Gastrocnemius medialis (tissue), 4 donors: Measurements from ENCODE around the gene TBKBP1. TPM values are rescaled to one million over a fixed set of nuclear protein-coding genes. Genes with fewer than 3 reads are reported as not detected.
A peak's percentile ranks its signal among the peaks of the same experiment; 100 is the strongest.

Experiments used
- ATAC-seq, 2 donors: fragments of 150-250 bp; one replicate each; pipeline ENCODE4 v1.9.1; 2016
- DNase-seq, 2 donors: peaks; one replicate each; pipeline ENCODE4 v3.0.0-alpha.2; 2019
- H3K27ac ChIP-seq, 4 donors: fragments of 200-600 bp; sonication (generic); 1 replicate in 1 of 4; 2 replicates in 3 of 4; pipeline ENCODE4 v1.5.1; 2016 to 2018; ENCODE audit warnings: mild to moderate bottlenecking in 2 of 4, moderate library complexity in 1 of 4
- H3K27me3 ChIP-seq, 3 donors: fragments of 200-600 bp; sonication (generic) in 2 of 3; 1 replicate in 1 of 3; 2 replicates in 2 of 3; pipeline versions ENCODE4 v1.5.1 to v1.6.0; 2016 to 2019; ENCODE audit warnings: mild to moderate bottlenecking in 1 of 3, moderate library complexity in 1 of 3
- H3K36me3 ChIP-seq, 2 donors: fragments of 200-600 bp; sonication (generic) in 1 of 2; one replicate each; pipeline ENCODE4 v1.5.1; 2017 to 2018
- H3K4me1 ChIP-seq, 2 donors: fragments of 200-600 bp; sonication (generic) in 1 of 2; one replicate each; pipeline ENCODE4 v1.5.1; 2016 to 2017; ENCODE audit warnings: mild to moderate bottlenecking in 2 of 2
- H3K4me3 ChIP-seq, 4 donors: fragments of 200-600 bp; sonication (generic) in 3 of 4; 1 replicate in 1 of 4; 2 replicates in 3 of 4; pipeline ENCODE4 v1.5.1; 2016 to 2019; ENCODE audit warnings: mild to moderate bottlenecking in 2 of 4
- H3K9me3 ChIP-seq, 3 donors: fragments of 200-600 bp; sonication (generic) in 2 of 3; 1 replicate in 1 of 3; 2 replicates in 2 of 3; pipeline ENCODE4 v1.5.1; 2016 to 2019
- POLR2A ChIP-seq, 2 donors: fragments of 450-650 bp; IDR thresholded peaks; one replicate each; pipeline ENCODE4 v1.6.1; 2017; ENCODE audit warnings: antibody characterized with exemption in 2 of 2, mild to moderate bottlenecking in 2 of 2, moderate library complexity in 2 of 2
- in situ Hi-C, 4 donors: fragments of 200-750 bp; cut with MboI; loops; one replicate each; pipeline versions ENCODE4 v1.15.0 to v1.8.0; 2017; ENCODE audit warnings: low sequenced_read_pairs in 4 of 4
- intact Hi-C: fragments of 100-400 bp; cut with DNase I; formaldehyde crosslinking; loops from one replicate; pipeline ENCODE4 v1.15.1; 2023; ENCODE audit warnings: low total_unique reads
- total RNA-seq, 4 donors: library from RNA; depleted of rRNA; stranded (reverse); fragments of >200 nt; gene quantifications; one replicate each; pipeline versions ENCODE4 v1.1.0 to v1.2.3, GENCODE V29; 2016
- TF ChIP-seq, protein P1 (sequence below), 5 experiments: fragments of 450-650 bp in 3 of 5; fragments of 200-600 bp in 2 of 5; sonication (generic) in 2 of 5; IDR thresholded peaks in 4 of 5; conservative IDR thresholded peaks in 1 of 5; 1 replicate in 4 of 5; 2 replicates in 1 of 5; pipeline ENCODE4 v1.5.1; 2016 to 2019; ENCODE audit warnings: antibody characterized with exemption in 5 of 5, mild to moderate bottlenecking in 3 of 5, moderate library complexity in 3 of 5

The TBKBP1 gene
- 10 to 100 TPM; 15.9 to 28.0 (median 23.0) TPM for total RNA-seq

DNA sequence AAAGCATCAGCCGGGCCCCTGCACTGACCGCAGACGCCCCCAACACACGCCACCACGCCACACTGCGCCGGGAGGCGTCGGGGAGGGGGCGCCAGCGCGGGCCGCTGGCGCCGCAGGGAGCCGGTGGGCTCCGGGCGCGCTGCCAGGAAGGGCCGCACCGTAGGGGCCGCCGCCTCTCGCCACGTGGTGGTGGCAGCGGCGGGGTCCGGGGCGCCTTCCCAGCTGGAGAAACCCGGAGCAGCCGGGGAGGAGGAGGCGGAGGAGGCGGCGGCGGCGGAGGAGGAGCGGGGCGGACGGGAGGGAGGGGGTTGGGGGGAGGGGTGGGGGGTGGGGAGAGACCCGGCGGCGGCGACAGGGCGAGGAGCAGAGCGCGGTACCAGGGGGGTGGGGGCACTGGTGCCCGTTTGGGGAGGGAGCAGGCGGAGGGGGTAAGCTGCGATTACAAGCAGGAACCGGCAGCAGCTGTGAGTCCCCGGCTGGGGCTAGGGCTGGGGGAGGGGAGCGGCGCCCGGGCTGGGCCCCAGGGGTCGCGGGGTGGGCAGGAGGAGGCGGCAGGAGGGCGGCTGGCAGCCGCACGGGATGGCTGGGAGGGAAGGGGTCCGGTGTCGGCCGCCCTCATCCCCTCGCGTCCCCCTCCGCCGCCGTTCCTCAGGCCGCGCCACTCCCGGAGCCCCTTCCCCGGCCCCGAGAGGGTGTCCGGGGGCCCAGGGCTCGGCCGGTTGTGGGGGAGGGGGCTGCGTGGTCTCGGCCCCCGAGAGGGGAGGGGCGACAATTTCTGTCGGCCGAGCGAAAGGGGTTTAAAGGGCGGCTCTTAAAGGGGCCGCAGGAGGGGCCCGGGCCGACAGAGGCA is at the start of gene TBKBP1:
TBKBP1 (plus strand) TSS at position 431 of the 850 bp plus-strand sequence. CDS start 1,952 bp downstream, outside the sequence.
- intact Hi-C loops = loop anchor here (2.0 to 10.0 kb wide), 3 partner anchors 29 to 203 kb away; partner anchors contain the start of gene SP2
- Histone ChIP-seq H3K27me3 (no peaks in the 10 kb centered on the region), H3K9me3 (no peaks in the 10 kb centered on the region), H3K4me1 (peaks cover 7 to 17% of the 10 kb centered on the region in 2 donors), H3K27ac (peak within 1 kb of the TSS; percentile 94 to 95 (median 95)), H3K4me3 (peak within 1 kb of the TSS; percentile 91 to 99 (median 94)), H3K36me3 (no peaks in the 10 kb centered on the region)
- TF ChIP-seq POLR2A (IDR thresholded peaks at IDR 0.05) = no peak
- TF ChIP-seq, protein P1, sequence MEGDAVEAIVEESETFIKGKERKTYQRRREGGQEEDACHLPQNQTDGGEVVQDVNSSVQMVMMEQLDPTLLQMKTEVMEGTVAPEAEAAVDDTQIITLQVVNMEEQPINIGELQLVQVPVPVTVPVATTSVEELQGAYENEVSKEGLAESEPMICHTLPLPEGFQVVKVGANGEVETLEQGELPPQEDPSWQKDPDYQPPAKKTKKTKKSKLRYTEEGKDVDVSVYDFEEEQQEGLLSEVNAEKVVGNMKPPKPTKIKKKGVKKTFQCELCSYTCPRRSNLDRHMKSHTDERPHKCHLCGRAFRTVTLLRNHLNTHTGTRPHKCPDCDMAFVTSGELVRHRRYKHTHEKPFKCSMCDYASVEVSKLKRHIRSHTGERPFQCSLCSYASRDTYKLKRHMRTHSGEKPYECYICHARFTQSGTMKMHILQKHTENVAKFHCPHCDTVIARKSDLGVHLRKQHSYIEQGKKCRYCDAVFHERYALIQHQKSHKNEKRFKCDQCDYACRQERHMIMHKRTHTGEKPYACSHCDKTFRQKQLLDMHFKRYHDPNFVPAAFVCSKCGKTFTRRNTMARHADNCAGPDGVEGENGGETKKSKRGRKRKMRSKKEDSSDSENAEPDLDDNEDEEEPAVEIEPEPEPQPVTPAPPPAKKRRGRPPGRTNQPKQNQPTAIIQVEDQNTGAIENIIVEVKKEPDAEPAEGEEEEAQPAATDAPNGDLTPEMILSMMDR (IDR thresholded peaks at IDR 0.05 in 4 of 5, conservative IDR thresholded peaks at IDR 0.05 in 1 of 5) = no peak
- DNase-seq (peak in 1 of 2 donors; percentile 33), ATAC-seq (peak; percentile 48 to 49)
- in situ Hi-C loops = loop anchor here in 1 of 4 donors (10.0 kb wide), 1 partner anchor 111 kb away; no protein-coding TSS in a partner anchor

DNA sequence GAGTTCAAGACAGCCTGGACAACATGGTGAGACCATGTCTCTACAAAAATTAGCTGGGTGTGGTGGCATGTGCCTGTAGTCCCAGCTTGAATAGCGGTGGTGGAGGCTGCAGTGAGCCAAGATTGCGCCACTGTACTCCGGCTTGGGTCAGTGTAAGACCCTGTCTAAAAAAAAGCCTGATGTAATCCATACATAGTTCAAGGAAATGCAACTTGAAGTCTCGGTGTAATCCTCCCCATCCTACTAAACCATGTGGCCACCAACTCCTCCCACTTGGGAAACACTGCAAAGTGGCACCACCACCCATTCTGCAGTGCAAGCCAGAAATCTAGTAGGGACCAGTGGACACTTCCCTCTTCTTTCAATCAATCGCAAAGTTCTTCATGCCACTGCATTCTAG is 49.6 kb upstream of the TBKBP1 start:
- Histone ChIP-seq H3K27me3 (no peaks in the 10 kb centered on the region), H3K9me3 (no peaks in the 10 kb centered on the region), H3K27ac (no peak overlapping the region), H3K36me3 (no peaks in the 10 kb centered on the region), H3K4me1 (peaks cover 7 to 10% of the 10 kb centered on the region in 2 donors), H3K4me3 (no peak overlapping the region)
- intact Hi-C loops = no loop called here
- in situ Hi-C loops = no loop called here
- ATAC-seq (no peak), DNase-seq (no peak)
- no peak for TF ChIP-seq POLR2A (IDR thresholded peaks at IDR 0.05)
- TF ChIP-seq, protein P1 (IDR thresholded peaks at IDR 0.05 in 4 of 5, conservative IDR thresholded peaks at IDR 0.05 in 1 of 5) = no peak

DNA sequence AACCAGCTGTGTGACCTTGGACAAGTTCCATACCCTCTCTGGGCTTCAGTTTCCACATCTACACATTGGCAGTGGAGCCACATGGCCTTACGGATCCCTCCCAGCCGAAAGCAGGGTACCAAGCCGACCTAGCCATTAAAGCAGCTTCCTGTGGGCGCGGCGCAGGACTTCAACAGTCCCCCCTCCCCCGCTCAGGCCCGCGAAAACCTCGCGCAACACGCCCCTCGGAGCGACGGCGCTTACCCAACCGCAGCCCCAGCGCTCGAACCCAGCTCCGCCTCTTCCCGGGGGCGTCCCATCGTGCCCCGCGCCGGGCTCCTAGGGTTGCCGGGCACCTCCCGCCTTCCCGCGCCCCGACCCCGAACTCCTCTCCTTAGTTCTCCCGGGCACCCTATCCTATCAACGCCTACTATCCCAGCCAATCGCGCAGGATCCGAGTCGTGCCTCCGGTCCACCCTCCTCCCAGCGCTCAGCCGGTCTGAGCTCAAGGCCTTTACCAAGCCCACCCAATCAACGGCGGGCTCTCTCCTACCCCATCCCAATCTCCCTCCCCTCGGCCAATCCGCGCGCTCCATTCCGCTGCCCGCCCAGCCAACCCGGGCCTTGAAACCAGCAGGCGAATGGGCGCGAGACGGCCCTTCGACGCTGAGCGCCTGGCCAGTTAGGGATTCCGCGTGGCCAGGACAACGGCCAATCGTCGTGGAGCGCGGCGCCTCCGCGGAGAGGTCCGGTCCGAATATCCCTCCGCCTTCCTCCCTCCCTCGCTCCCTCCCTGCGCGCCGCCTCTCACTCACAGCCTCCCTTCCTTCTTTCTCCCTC is 44.6 kb upstream of the TBKBP1 start, which contains the start of gene KPNB1:
KPNB1 (plus strand) TSS at position 767 of the 819 bp plus-strand sequence. CDS start 326 bp downstream, outside the sequence.
- TF ChIP-seq, protein P1 (IDR thresholded peaks at IDR 0.05 in 4 of 5, conservative IDR thresholded peaks at IDR 0.05 in 1 of 5) = peak in 1 of 5 experiments; percentile 40
- peak; percentile 75 to 92 for TF ChIP-seq POLR2A (IDR thresholded peaks at IDR 0.05)
- H3K27me3 ChIP-seq = no peaks in the 10 kb centered on the region
- in situ Hi-C loops = no loop called here
- peak within 1 kb of the TSS; percentile 78 to 96 (median 88) for H3K4me3 ChIP-seq
- peaks cover 21% of the 10 kb centered on the region in 2 donors for H3K4me1 ChIP-seq
- H3K27ac ChIP-seq = peak within 1 kb of the TSS; percentile 94 to 98 (median 97)
- peaks cover 0 to 31% of the 10 kb centered on the region in 2 donors for H3K36me3 ChIP-seq
- peak; percentile 100 for DNase-seq
- peak; percentile 87 to 91 for ATAC-seq
- no peaks in the 10 kb centered on the region for H3K9me3 ChIP-seq
- intact Hi-C loops = no loop called here

DNA sequence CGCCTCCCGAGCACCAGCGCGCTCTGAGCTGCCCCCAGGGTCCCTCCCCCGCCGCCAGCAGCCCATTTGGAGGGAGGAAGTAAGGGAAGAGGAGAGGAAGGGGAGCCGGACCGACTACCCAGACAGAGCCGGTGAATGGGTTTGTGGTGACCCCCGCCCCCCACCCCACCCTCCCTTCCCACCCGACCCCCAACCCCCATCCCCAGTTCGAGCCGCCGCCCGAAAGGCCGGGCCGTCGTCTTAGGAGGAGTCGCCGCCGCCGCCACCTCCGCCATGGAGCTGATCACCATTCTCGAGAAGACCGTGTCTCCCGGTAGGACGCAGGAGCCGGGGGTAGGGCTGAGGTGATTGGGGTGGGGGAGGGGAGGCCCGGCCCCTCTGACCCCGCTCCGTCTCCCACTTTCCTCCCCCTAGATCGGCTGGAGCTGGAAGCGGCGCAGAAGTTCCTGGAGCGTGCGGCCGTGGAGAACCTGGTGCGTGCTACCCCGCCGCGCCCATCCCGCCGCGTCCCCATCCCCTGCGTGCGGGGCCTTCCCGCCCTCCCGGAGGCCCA is 43.9 kb upstream of the TBKBP1 start:
- H3K9me3 ChIP-seq = no peaks in the 10 kb centered on the region
- in situ Hi-C loops = loop anchor here in 1 of 4 donors (25.0 kb wide), 1 partner anchor 137 kb away; no protein-coding TSS in a partner anchor
- DNase-seq (peak; percentile 23 to 54), ATAC-seq (peak; percentile 40 to 42)
- H3K4me1 ChIP-seq = peaks cover 27 to 28% of the 10 kb centered on the region in 2 donors
- intact Hi-C loops = no loop called here
- no peaks in the 10 kb centered on the region for H3K27me3 ChIP-seq
- TF ChIP-seq, protein P1 (IDR thresholded peaks at IDR 0.05 in 4 of 5, conservative IDR thresholded peaks at IDR 0.05 in 1 of 5) = no peak
- TF ChIP-seq POLR2A (IDR thresholded peaks at IDR 0.05) = no peak
- peak overlapping the region; percentile 94 to 98 (median 97) for H3K27ac ChIP-seq
- H3K4me3 ChIP-seq = peak overlapping the region; percentile 78 to 96 (median 88)
- peaks cover 0 to 37% of the 10 kb centered on the region in 2 donors for H3K36me3 ChIP-seq
